Stimulated activated CD4-positive, alpha-beta T cell treated with anti-CD3 and anti-CD28 coated beads, Interleukin-1b, Interleukin-23, amount 100 ng/mL, for 24 hours (primary cell): ENCODE results near the gene CSNK2A1.
A peak's percentile ranks its signal among the peaks of the same experiment; 100 is the strongest.
"Not testable (repeated sequence)": the region's sequence is repeated elsewhere in the genome, so short reads cannot be mapped to it uniquely, and the experiment has no call there.

Source experiments
- DNase-seq, 4 experiments: peaks; one replicate each; pipeline ENCODE4 v3.0.0-alpha.2; 2020; ENCODE audit warnings: low read depth in 4 of 4, low spot score in 1 of 4

Gene CSNK2A1

DNA sequence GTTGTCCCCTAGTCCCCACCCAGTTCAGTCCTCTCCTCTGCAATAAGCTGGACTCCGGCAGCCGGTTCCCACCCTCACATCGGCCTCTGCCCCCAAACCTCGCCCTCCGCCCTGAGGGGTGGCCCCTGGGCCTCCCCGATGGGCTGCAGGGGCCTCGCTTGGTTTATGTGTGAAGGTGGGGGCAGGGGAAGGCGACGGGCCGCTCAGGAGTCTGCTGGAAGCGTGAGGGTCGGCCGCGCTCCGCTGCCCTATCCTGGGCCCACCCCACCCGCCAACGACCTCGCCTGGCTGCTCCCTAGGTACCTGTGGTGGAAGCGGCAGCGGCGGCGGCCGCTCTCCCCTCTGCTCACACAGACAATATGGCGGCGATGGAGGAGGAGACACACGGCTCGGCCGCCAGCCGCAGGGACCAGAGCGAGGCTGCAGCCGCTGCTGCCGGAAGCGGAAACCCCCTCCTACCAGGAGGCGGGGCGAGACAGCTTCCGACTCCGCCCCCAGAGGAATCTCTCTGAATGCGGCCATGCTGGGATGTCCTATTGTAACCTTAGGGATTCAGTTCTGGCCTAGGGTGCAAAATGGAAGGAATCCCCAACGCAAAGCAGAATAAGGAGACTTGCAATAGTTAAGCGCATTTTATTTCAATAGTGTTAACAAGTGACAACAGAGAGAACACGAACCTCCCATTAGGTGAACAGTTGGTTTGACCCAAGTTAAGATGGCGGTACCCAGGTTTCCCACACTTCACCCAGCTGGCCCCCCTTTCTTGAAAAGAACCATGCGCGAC is at the start of gene CSNK2A1:
CSNK2A1 (minus strand) TSS at position 422 of the 784 bp plus-strand sequence. CDS start 35,239 bp downstream, outside the sequence.
- DNase-seq, result peak; percentile 90 to 92 (median 90)

- no peak for DNase-seq
Measured at GRCh38 chr20:592506-592905, 48.9 kb upstream of the CSNK2A1 start.

- no peak for DNase-seq
Measured at GRCh38 chr20:591941-592340, 48.4 kb upstream of the CSNK2A1 start.

DNA sequence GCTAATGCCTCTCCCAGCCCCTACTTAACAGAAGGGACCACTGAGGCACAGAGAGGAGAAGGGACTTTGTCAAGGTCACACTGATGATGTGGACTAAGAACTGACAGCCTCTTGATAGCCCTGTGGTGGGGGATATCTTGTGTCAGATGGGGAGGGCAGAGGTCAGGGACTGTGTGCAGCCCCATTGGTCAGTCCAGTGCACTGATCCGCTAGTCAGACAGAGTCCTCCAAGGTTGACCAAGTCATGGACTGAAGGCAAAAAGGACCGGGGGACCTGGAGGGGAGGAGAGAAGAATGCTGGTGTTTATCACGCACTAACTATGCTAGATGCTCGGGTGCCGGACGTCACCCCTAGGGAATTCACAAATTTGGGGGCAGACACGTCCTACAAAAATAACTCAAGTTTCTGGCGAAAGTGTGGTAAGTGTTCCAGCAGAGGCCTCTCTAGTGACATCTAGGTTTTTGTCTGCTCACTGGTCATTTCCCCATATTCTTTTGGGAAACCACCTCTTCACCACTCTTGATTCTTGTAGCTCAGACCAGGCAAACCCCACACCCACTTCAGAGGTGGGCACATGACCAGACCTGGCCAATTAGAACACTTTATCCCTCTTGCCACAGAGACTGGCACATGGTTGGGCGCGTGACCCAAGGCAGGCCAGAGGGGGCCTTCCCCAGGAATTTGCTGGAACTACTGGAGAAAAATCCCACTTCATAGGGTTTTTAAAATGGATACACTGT is 45.5 kb upstream of the CSNK2A1 start:
- no peak for DNase-seq

DNA sequence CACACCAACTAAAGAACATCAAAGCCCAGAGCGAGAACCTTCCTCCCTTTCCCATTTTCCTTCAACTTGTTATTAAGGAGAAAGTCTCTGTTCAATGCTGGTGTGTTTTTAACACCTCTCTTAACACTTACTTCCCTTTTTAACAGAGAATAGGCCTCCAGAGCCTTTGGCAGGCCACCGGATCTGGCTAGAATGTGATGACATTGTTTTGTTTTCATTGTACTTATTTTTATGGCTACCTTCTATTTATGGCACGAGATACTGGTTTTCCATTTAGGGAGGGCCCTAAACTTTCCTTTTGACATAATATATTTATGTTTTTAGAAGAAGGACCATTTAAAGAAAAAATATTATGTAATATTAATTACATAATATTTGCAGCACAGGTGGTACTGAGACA is 44.9 kb upstream of the CSNK2A1 start:
- DNase-seq, result no peak

- no peak for DNase-seq
Measured at GRCh38 chr20:584971-585301, 41.3 kb upstream of the CSNK2A1 start.

DNA sequence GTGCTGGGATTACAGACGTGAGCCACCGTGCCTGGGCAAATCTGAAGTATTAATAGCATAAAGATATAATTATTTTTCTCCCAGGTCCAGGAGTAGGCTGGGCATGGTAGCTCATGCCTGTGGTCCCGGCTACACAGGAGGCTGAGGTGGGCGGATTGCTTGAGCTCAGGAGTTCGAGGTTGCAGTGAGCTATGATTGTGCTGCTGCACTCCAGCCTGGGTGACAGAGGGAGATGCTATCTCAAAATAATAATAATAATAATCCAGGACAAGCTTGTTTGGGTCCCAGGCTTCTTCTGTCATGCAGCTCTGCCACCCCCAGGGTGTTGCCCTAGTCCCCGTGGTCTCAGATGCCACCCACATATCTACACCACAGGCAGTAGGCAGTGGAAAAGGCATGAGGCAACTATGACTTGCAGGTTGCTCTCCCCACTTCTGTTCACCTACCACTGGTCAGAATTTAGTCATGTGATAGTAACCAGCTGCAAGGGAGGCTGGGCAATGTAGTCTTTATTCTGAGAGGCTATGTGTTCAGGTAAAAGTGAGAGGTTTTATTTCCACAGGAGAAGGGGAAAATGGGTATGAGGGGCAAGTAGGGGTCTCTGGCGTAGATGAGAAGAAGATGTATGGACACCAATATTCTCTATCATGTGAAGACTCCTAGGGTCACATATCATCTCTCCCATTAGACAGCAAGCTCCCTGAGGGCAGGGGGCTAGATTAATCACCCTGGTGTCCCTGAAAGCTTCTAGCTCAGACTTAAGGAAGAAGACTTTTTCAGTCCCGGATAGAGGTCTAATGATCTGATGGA is 40.8 kb upstream of the CSNK2A1 start:
- DNase-seq, result peak in 1 of 4 experiments; percentile 3

DNA sequence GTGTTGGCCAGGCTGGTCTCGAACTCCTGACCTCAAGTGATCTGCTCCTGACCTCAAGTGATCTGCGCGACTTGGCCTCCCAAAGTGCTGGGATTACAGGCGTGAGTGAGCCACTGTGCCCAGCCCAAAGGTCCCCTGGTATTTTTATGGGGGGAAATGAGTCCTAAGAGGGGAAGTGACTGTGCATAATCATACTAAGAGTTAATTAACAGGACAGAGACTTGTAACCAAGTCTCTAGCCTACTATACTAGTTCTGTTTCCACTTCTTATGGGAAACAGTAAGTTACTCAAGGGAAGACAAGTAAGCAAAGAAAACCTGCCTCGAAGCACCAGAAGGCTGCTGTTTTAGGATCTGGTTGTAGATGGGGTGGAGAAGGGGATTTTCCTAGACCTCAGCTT is 38.6 kb upstream of the CSNK2A1 start:
- DNase-seq, result no peak

DNA sequence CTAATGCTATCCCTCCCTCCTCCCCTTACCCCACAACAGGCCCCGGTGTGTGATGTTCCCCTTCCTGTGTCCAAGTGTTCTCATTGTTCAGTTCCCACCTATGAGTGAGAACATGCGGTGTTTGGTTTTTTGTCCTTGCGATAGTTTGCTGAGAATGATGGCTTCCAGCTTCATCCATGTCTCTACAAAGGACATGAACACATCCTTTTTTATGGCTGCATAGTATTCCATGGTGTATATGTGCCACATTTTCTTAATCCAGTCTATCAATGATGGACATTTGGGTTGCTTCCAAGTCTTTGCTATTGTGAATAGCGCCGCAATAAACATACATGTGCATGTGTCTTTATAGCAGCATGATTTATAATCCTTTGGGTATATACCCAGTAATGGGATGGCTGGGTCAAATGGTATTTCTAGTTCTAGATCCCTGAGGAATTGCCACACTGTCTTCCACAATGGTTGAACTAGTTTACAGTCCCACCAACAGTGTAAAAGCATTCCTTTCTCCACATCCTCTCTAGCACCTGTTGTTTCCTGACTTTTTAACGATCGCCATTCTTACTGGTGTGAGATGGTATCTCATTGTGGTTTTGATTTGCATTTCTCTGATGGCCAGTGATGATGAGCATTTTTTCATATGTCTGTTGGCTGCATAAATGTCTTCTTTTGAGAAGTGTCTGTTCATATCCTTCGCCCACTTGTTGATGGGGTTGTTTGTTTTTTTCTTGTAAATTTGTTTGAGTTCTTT is 35.5 kb upstream of the CSNK2A1 start:
- DNase-seq, result not testable (repeated sequence)

DNA sequence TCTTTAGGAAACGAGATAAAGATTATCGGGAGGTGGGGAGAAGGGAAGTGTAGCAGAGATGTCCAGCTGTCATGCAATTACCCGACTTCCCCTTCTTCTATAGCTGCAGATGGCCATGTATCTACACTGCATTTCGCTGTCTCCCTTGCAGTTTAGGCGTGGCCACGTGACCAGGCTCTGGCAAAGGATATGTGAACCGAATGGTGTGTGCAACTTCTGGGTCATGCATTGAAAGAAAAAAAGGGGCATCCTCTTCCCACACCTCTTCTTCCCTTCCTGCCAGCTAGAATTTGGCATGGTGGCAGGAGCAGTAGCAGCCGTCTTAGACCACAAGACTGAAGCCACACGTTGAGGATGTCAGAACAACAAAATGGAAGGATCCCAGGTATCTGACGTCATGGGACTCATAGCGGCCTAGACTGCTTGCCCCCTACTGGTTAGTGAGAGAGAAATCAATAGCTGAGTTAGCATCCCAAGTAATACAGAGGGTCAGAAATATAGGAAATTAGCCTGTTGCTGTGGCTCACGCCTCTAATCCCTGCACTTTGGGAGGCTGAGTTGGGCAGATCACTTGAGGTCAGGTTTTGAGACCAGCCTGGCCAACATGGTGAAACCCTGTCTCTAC is 33.7 kb upstream of the CSNK2A1 start:
- no peak for DNase-seq

DNA sequence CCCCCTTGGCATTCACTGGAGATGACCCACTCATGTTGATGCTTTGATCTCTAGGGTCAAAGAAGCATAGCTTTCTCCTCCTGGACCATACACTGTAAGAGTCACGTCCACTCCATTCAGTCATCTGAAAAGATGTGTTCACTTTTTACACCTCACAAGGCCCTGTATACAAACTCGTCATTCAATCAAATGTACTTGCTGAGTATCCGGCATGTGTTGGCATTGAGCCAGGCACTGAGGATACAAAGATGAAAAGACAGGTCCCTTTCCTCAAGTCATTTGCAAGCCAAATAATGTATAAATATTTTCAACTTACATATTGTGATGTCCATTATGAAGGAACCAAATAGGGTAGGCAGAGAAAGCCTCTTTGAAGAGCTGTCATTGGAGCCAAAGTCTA is 32.6 kb upstream of the CSNK2A1 start:
- no peak for DNase-seq

DNA sequence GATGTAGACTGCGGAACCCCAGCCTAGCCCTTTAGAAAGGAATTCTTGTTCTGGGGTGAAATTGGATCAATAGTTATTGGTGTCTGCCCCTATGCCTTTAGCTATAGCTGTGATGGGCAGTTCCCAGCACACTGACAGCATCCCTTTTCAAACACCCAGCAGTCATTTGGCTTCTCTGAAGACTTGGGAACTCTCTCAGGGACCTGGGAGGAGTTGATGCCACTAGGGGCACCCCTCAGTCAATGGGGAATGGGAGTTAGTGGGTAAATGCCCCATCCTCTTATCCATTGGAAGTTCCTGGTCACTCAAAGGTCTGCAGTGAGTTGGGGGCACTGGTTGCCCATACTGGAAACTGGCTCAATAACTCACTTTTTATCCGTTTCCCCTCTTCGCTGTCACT is 31.6 kb upstream of the CSNK2A1 start:
- DNase-seq, result no peak

DNA sequence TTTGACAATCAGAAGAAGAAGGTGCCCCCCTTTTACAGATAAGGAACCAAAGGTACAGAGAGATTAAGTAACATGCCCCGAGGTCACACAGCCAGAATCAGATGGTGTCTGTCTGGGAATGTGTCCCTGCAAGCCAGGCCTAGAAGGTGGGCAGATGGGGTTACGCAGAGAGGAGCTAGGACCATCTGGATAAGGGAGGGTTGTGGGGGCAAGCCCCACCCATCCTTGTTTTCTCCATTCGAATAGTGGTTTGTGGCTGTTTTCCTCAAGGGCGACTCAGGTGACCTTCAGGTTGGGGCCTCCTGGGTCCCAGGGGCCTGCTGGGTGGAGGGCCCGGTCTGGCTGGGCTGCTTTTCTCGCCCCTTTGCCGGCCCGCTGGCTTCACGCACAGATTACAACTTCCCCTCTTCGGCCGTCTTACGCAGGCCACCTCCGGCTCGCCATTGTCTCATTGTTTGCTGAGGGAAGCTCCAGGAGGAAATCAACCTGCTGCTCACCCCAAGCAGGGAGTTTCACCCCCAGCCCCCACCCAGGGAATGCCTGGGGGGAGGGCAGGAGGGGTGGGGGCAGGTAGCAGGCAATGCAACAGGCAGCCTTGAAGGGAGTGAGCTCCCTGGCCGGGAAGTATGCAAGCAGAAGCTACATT is 30.8 kb upstream of the CSNK2A1 start:
- no peak for DNase-seq

GRCh38 chr20:573414-574296 is 30.1 kb upstream of the CSNK2A1 start:
- no peak for DNase-seq

GRCh38 chr20:572727-573126 is 29.1 kb upstream of the CSNK2A1 start:
- no peak for DNase-seq

DNA sequence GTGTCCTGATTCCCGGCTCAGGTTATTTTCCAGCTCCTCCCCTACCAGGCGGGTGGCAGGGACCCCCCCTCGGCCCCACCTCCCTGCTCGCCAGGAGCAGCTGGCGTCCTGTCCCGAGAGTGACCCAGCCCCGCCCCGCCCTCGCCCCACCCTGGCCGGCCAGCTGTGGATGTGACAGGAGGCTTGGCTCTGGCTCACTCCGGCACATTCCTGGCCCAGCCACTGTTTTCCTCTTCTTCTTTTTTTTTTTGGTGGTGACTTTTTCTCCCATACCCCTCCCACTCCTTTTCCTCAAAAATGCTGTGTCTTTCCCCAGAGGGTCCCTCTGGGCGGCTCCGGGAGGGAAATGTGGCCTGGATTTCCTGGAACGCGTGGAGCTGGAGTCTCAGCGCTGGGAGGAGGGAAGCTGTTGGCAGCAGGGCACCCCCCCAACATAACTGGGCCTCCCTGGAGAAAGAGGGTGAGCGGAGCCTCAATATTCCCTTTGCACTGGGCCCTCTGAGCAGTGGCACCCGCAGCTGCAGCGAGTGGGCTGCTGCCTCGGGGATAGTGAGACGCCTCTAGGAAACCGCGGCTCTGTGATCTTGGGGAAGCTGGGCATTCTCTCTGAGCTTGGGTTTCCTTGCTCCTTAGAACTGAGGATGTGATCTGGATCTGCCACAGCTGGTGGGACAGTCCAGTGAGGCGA is 28.3 kb upstream of the CSNK2A1 start:
- no peak for DNase-seq

- no peak for DNase-seq
Measured at GRCh38 chr20:568673-569415, 25.3 kb upstream of the CSNK2A1 start.

DNA sequence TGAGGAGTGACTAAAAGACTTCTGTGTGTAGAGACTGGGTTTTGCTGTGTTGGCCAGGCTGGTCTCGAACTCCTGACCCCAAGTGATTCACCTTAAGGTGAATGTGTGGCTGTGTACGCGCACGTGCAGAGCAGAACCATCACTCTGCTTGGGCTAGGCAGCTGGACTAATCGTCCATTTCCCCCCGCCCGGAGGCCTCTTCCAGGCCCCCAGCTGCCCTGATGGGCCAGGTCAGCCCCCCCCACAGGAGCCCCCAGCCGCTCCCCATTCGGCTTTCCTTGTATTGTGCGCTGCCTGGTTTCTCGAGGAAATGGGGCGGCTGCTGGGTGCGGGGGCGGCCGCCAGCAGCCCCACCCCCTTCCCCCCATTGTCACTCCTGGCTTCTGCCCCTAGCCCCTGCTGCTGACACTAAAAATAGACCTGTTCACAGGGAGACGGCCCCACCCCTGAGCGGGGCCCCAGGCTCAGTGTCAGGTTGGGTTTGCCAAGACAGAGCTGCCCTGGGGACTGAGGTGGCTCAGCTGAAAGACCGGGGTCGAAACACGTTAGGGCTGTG is 24.6 kb upstream of the CSNK2A1 start:
- no peak for DNase-seq
